Measurements from ENCODE around the gene TPSB2. TPM values are rescaled to one million over a fixed set of nuclear protein-coding genes. Genes with fewer than 3 reads are reported as not detected.

The TPSB2 gene
- total and polyA plus RNA-seq, 9 of the 15 experiments (the other 6 are each of a cell fraction or from before 2014, with no cell fraction given), result 0.18 TPM; not detected in 8

GRCh38 chr16:1210461-1210860 is 19.5 kb downstream of the TPSB2 start:
- DNase-seq (ENCODE audit: extremely low read depth in 1 of 4, low spot score in 3 of 4) (no peak), FAIRE-seq (no peak), ATAC-seq (no peak)
- no peak overlapping the region for H3K4me2 ChIP-seq (ENCODE audit: insufficient read depth, low read length)
- ChIA-PET POLR2A (interaction anchor here (0.6 kb wide), 1 partner anchor 166 kb away, joined by 3 read pairs; no protein-coding TSS in a partner anchor), CTCF (ENCODE audit: low intra/inter-chr PET ratio) (no interaction called here)
- no peak overlapping the region for H2AFZ ChIP-seq (ENCODE audit: low read depth, low read length)
- no TSS peak for BruUV-seq (replicated peaks)
- no peaks in the 10 kb centered on the region for H3K79me2 ChIP-seq (ENCODE audit: control insufficient read depth, insufficient read depth, low read length)
- WGBS (ENCODE audit: insufficient coverage, low coverage, missing lambda C conversion rate), result 0% methylated on average over 7 of the region's 23 CpGs
- no peaks in the 10 kb centered on the region for H3K9me3 ChIP-seq (replicated peaks; ENCODE audit: control insufficient read depth, insufficient read depth, low read depth, low read length)
- H3K4me3 ChIP-seq, result no peak overlapping the region
- in situ Hi-C loops (cut with MboI), result no loop called here
- intact Hi-C loops (cut with micrococcal nuclease), result no loop called here
- H3K9ac ChIP-seq (ENCODE audit: insufficient read depth in 1 of 2, low read depth in 2 of 2, low read length in 2 of 2), result no peak overlapping the region
- no peaks in the 10 kb centered on the region for H3K36me3 ChIP-seq (ENCODE audit: control insufficient read depth, insufficient read depth, low read length)
- H4K20me1 ChIP-seq (replicated peaks; ENCODE audit: control insufficient read depth, insufficient read depth, low read length), result no peaks in the 10 kb centered on the region; the same call in 1 of the 2 replicates
- no peaks in the 10 kb centered on the region for H3K9me1 ChIP-seq (ENCODE audit: control insufficient read depth, insufficient read depth, low read length)
- H3K27me3 ChIP-seq (ENCODE audit: control insufficient read depth in 2 of 2, insufficient read depth in 2 of 2, low read length in 2 of 2), result peaks cover 33 to 88% of the 10 kb centered on the region in 2 experiments; a peak in 4 of 5 replicates
- peaks cover 0 to 59% of the 10 kb centered on the region in 2 experiments; a peak in 1 of 5 replicates for H3K4me1 ChIP-seq (replicated peaks in 1 of 2; ENCODE audit: control insufficient read depth in 2 of 2, insufficient read depth in 2 of 2, low read length in 2 of 2)
- no peak overlapping the region for H3K27ac ChIP-seq (ENCODE audit: extremely low read depth, low read depth, low read length)
- no peak for TF ChIP-seq ZNF140 (CRISPR knock-in tag; IDR thresholded peaks at IDR 0.05)
- no peak for TF ChIP-seq BMI1 (IDR thresholded peaks at IDR 0.05; ENCODE audit: low read length)
- no peak for TF ChIP-seq NEUROD1 (IDR thresholded peaks at IDR 0.05; ENCODE audit: borderline replicate concordance, low read depth, low read length, partially characterized antibody)
- no peak for TF ChIP-seq SNIP1 (IDR thresholded peaks at IDR 0.05; ENCODE audit: low read depth)
- TF ChIP-seq ZNF232 (CRISPR knock-in tag; IDR thresholded peaks at IDR 0.05), result no peak
- TF ChIP-seq ZNF280B (CRISPR knock-in tag; IDR thresholded peaks at IDR 0.05), result no peak
- TF ChIP-seq ETS1 (conservative IDR thresholded peaks at IDR 0.05; ENCODE audit: control insufficient read depth, low read depth, low read length), result no peak
- no peak for TF ChIP-seq ZNF143 (CRISPR knock-in tag; IDR thresholded peaks at IDR 0.05)
- TF ChIP-seq MEIS2 (IDR thresholded peaks at IDR 0.05; ENCODE audit: partially characterized antibody), result no peak
- no peak for TF ChIP-seq CBFA2T2 (conservative IDR thresholded peaks at IDR 0.05)
- no peak for TF ChIP-seq MYBL2 (IDR thresholded peaks at IDR 0.05; ENCODE audit: low read depth)
- TF ChIP-seq MYBL2 (CRISPR knock-in tag; IDR thresholded peaks at IDR 0.05; ENCODE audit: borderline replicate concordance), result no peak
- no peak for TF ChIP-seq DPF2 (IDR thresholded peaks at IDR 0.05)
- TF ChIP-seq ZNF395 (CRISPR knock-in tag; IDR thresholded peaks at IDR 0.05), result no peak

Data from K562 (cell line).